HG02623 (cell line): Measurements from ENCODE around the gene ZCCHC17.

Experiments
- ATAC-seq: cut with Tn5 transposase; IDR thresholded peaks from one replicate; pipeline ENCODE4 v1.9.1; 2021; ENCODE audit warnings: moderate library complexity; ENCODE audit not compliant: unreplicated experiment

Gene ZCCHC17

GRCh38 chr1:31302709-31303441, 6.0 kb downstream of the ZCCHC17 start:
- ATAC-seq: no peak

- no peak for ATAC-seq
Measured at GRCh38 chr1:31306278-31306677, 9.4 kb downstream of the ZCCHC17 start.

- ATAC-seq: no peak
Measured at GRCh38 chr1:31308036-31308435, 11.2 kb downstream of the ZCCHC17 start.

- ATAC-seq: no peak
Measured at GRCh38 chr1:31310198-31310597, 13.4 kb downstream of the ZCCHC17 start.

GRCh38 chr1:31315902-31316301, 19.1 kb downstream of the ZCCHC17 start:
- ATAC-seq: no peak

GRCh38 chr1:31318146-31318545, 21.3 kb downstream of the ZCCHC17 start:
- no peak for ATAC-seq

- no peak for ATAC-seq
Measured at GRCh38 chr1:31324093-31324492, 27.3 kb downstream of the ZCCHC17 start.

GRCh38 chr1:31324992-31325391, 28.2 kb downstream of the ZCCHC17 start:
- no peak for ATAC-seq

- ATAC-seq: no peak
Measured at GRCh38 chr1:31326461-31326860, 29.6 kb downstream of the ZCCHC17 start.

GRCh38 chr1:31327381-31327780, 30.5 kb downstream of the ZCCHC17 start:
- no peak for ATAC-seq

- no peak for ATAC-seq
Measured at GRCh38 chr1:31335007-31335406, 38.2 kb downstream of the ZCCHC17 start.

- ATAC-seq: no peak
Measured at GRCh38 chr1:31336687-31337467, 40.0 kb downstream of the ZCCHC17 start.

- ATAC-seq: no peak
Measured at GRCh38 chr1:31344503-31344902, 47.7 kb downstream of the ZCCHC17 start.

GRCh38 chr1:31345635-31346034, 48.8 kb downstream of the ZCCHC17 start:
- ATAC-seq: no peak

- no peak for ATAC-seq
Measured at GRCh38 chr1:31346785-31347184, 50.0 kb downstream of the ZCCHC17 start.

GRCh38 chr1:31348449-31348848, 51.6 kb downstream of the ZCCHC17 start:
- ATAC-seq: no peak

- no peak for ATAC-seq
Measured at GRCh38 chr1:31354283-31354682, 57.5 kb downstream of the ZCCHC17 start.

GRCh38 chr1:31356427-31356826, 59.6 kb downstream of the ZCCHC17 start:
- ATAC-seq: no peak

- ATAC-seq: no peak
Measured at GRCh38 chr1:31361607-31362006, 64.8 kb downstream of the ZCCHC17 start.

GRCh38 chr1:31362032-31362431, 65.2 kb downstream of the ZCCHC17 start:
- no peak for ATAC-seq

GRCh38 chr1:31364561-31365250, 67.9 kb downstream of the ZCCHC17 start:
- no peak for ATAC-seq

GRCh38 chr1:31366796-31367195, 70.0 kb downstream of the ZCCHC17 start:
- ATAC-seq: no peak
